Measurements from ENCODE around the gene GSK3B. TPM values are rescaled to one million over a fixed set of nuclear protein-coding genes. Genes with fewer than 3 reads are reported as not detected.

Gene GSK3B
- total and polyA plus RNA-seq, 2 experiments from 2014 or later, result 19.7 to 43.1 TPM

GRCh38 chr3:119796785-119797184 is 297.5 kb downstream of the GSK3B start:
- H3K4me2 ChIP-seq (ENCODE audit: unreplicated experiment), result no peak overlapping the region
- no peak overlapping the region for H3K9ac ChIP-seq
- TF ChIP-seq EZH2 (IDR thresholded peaks at IDR 0.05; ENCODE audit: insufficient read depth, poor library complexity, severe bottlenecking), result no peak
- no peak for TF ChIP-seq EZH2phosphoT487 (IDR thresholded peaks at IDR 0.05; ENCODE audit: insufficient read depth, low read depth)
- no peak for DNase-seq
- H2AFZ ChIP-seq, result no peak overlapping the region
- no peaks in the 10 kb centered on the region for H4K20me1 ChIP-seq (ENCODE audit: insufficient read depth)
- no peak overlapping the region for H3K27ac ChIP-seq
- in situ Hi-C loops (cut with MboI), result no loop called here
- 63 to 85% methylated on average over 2 of the region's 2 CpGs for WGBS, 2 experiments (ENCODE audit: low coverage in 1 of 2, low lambda C conversion rate in 2 of 2, missing lambda C conversion rate in 2 of 2)
- H3F3A ChIP-seq (ENCODE audit: insufficient read depth), result no peaks in the 10 kb centered on the region
- no peaks in the 10 kb centered on the region for H3K36me3 ChIP-seq (ENCODE audit: low read depth)
- peaks cover 19% of the 10 kb centered on the region; the same call in 1 of the 2 replicates for H3K27me3 ChIP-seq (replicated peaks; ENCODE audit: insufficient read depth)
- no peak overlapping the region for H3K4me3 ChIP-seq
- H3K9me2 ChIP-seq (ENCODE audit: insufficient read depth), result no peaks in the 10 kb centered on the region
- H3K4me1 ChIP-seq (ENCODE audit: insufficient read depth), result no peaks in the 10 kb centered on the region
- H3K9me3 ChIP-seq (ENCODE audit: low read depth), result no peaks in the 10 kb centered on the region
- H3K79me2 ChIP-seq (ENCODE audit: insufficient read depth), result no peaks in the 10 kb centered on the region

- Histone ChIP-seq H3K79me2 (ENCODE audit: insufficient read depth) (no peaks in the 10 kb centered on the region), H3K9ac (no peak overlapping the region), H3K9me2 (ENCODE audit: insufficient read depth) (no peaks in the 10 kb centered on the region), H3K27ac (no peak overlapping the region), H4K20me1 (ENCODE audit: insufficient read depth) (no peaks in the 10 kb centered on the region), H3K4me3 (no peak overlapping the region), H3K4me1 (ENCODE audit: insufficient read depth) (no peaks in the 10 kb centered on the region), H2AFZ (no peak overlapping the region), H3K4me2 (ENCODE audit: unreplicated experiment) (no peak overlapping the region), H3K9me3 (ENCODE audit: low read depth) (no peaks in the 10 kb centered on the region), H3F3A (ENCODE audit: insufficient read depth) (no peaks in the 10 kb centered on the region), H3K36me3 (ENCODE audit: low read depth) (no peaks in the 10 kb centered on the region), H3K27me3 (replicated peaks; ENCODE audit: insufficient read depth) (peaks cover 16% of the 10 kb centered on the region; the same call in 1 of the 2 replicates)
- DNase-seq, result no peak
- WGBS, 2 experiments (ENCODE audit: low coverage in 1 of 2, low lambda C conversion rate in 2 of 2, missing lambda C conversion rate in 2 of 2), result 83 to 98% methylated on average over 2 of the region's 2 CpGs
- in situ Hi-C loops (cut with MboI), result no loop called here
- no peak for TF ChIP-seq EZH2phosphoT487 (IDR thresholded peaks at IDR 0.05; ENCODE audit: insufficient read depth, low read depth)
- no peak for TF ChIP-seq EZH2 (IDR thresholded peaks at IDR 0.05; ENCODE audit: insufficient read depth, poor library complexity, severe bottlenecking)
Measured at GRCh38 chr3:119796368-119796767, 297.9 kb downstream of the GSK3B start.

GRCh38 chr3:119795849-119796248 is 298.4 kb downstream of the GSK3B start:
- TF ChIP-seq EZH2 (IDR thresholded peaks at IDR 0.05; ENCODE audit: insufficient read depth, poor library complexity, severe bottlenecking), result no peak
- TF ChIP-seq EZH2phosphoT487 (IDR thresholded peaks at IDR 0.05; ENCODE audit: insufficient read depth, low read depth), result no peak
- Histone ChIP-seq H3K79me2 (ENCODE audit: insufficient read depth) (no peaks in the 10 kb centered on the region), H3K9ac (no peak overlapping the region), H3K9me2 (ENCODE audit: insufficient read depth) (no peaks in the 10 kb centered on the region), H3K36me3 (ENCODE audit: low read depth) (no peaks in the 10 kb centered on the region), H3K4me1 (ENCODE audit: insufficient read depth) (no peaks in the 10 kb centered on the region), H3K9me3 (ENCODE audit: low read depth) (no peaks in the 10 kb centered on the region), H3K27me3 (replicated peaks; ENCODE audit: insufficient read depth) (peaks cover 16% of the 10 kb centered on the region; the same call in 1 of the 2 replicates), H3K4me3 (no peak overlapping the region), H3K27ac (no peak overlapping the region), H4K20me1 (ENCODE audit: insufficient read depth) (no peaks in the 10 kb centered on the region), H3F3A (ENCODE audit: insufficient read depth) (no peaks in the 10 kb centered on the region), H2AFZ (no peak overlapping the region), H3K4me2 (ENCODE audit: unreplicated experiment) (no peak overlapping the region)
- WGBS, 2 experiments (ENCODE audit: low coverage in 1 of 2, low lambda C conversion rate in 2 of 2, missing lambda C conversion rate in 2 of 2), result 71 to 76% methylated on average over 3 of the region's 3 CpGs
- no peak for DNase-seq
- in situ Hi-C loops (cut with MboI), result no loop called here

- H3K4me2 ChIP-seq (ENCODE audit: unreplicated experiment), result no peak overlapping the region
- no peaks in the 10 kb centered on the region for H3K36me3 ChIP-seq (ENCODE audit: low read depth)
- no peak overlapping the region for H3K27ac ChIP-seq
- H3K4me1 ChIP-seq (ENCODE audit: insufficient read depth), result no peaks in the 10 kb centered on the region
- TF ChIP-seq EZH2phosphoT487 (IDR thresholded peaks at IDR 0.05; ENCODE audit: insufficient read depth, low read depth) (no peak), EZH2 (IDR thresholded peaks at IDR 0.05; ENCODE audit: insufficient read depth, poor library complexity, severe bottlenecking) (no peak)
- no peak overlapping the region for H2AFZ ChIP-seq
- H3K9me2 ChIP-seq (ENCODE audit: insufficient read depth), result no peaks in the 10 kb centered on the region
- no peak overlapping the region for H3K4me3 ChIP-seq
- no peak for DNase-seq
- no peaks in the 10 kb centered on the region for H3K79me2 ChIP-seq (ENCODE audit: insufficient read depth)
- WGBS, 2 experiments (ENCODE audit: low coverage in 1 of 2, low lambda C conversion rate in 2 of 2, missing lambda C conversion rate in 2 of 2), result 54 to 60% methylated on average over 5 of the region's 5 CpGs
- H3K9me3 ChIP-seq (ENCODE audit: low read depth), result no peaks in the 10 kb centered on the region
- peaks cover 9% of the 10 kb centered on the region; the same call in 1 of the 2 replicates for H3K27me3 ChIP-seq (replicated peaks; ENCODE audit: insufficient read depth)
- H4K20me1 ChIP-seq (ENCODE audit: insufficient read depth), result no peaks in the 10 kb centered on the region
- H3F3A ChIP-seq (ENCODE audit: insufficient read depth), result no peaks in the 10 kb centered on the region
- H3K9ac ChIP-seq, result no peak overlapping the region
- in situ Hi-C loops (cut with MboI), result no loop called here
Measured at GRCh38 chr3:119794971-119795612, 299.2 kb downstream of the GSK3B start.
